Testis (tissue), 3 donors: ENCODE measurements around the gene SIGLECL1. TPM values are rescaled to one million over a fixed set of nuclear protein-coding genes. Genes with fewer than 3 reads are reported as not detected.
A peak's percentile ranks its signal among the peaks of the same experiment; 100 is the strongest.

ENCODE experiments used
- DNase-seq: peaks from one replicate; pipeline ENCODE4 v3.0.0-alpha.2; 2019
- H3K27ac ChIP-seq, 2 donors: fragments of 200-600 bp; sonication (generic); one replicate each; pipeline ENCODE4 v1.5.1; 2019
- H3K27me3 ChIP-seq: fragments of 200-600 bp; sonication (generic); one replicate; pipeline ENCODE4 v1.5.1; 2019
- H3K36me3 ChIP-seq: fragments of 200-600 bp; sonication (generic); one replicate; pipeline ENCODE4 v1.5.1; 2017; ENCODE audit warnings: low read depth; ENCODE audit errors: missing control alignments
- H3K4me1 ChIP-seq: fragments of 200-600 bp; sonication (generic); one replicate; pipeline ENCODE4 v1.5.1; 2019
- H3K4me3 ChIP-seq, 2 donors: fragments of 200-600 bp; sonication (generic); one replicate each; pipeline ENCODE4 v1.5.1; 2017 to 2019
- H3K9me3 ChIP-seq: fragments of 200-600 bp; sonication (generic); one replicate; pipeline ENCODE4 v1.5.1; 2017
- CTCF ChIP-seq, 3 experiments: fragments of 450-650 bp in 2 of 3; fragments of 200-600 bp in 1 of 3; sonication (generic) in 1 of 3; IDR thresholded peaks; one replicate each; pipeline ENCODE4 v1.5.1; 2016 to 2019; ENCODE audit warnings: antibody characterized with exemption in 3 of 3, mild to moderate bottlenecking in 2 of 3, moderate library complexity in 1 of 3
- POLR2A ChIP-seq: fragments of 450-650 bp; IDR thresholded peaks from one replicate; pipeline ENCODE4 v1.6.1; 2017; ENCODE audit warnings: antibody characterized with exemption, mild to moderate bottlenecking, moderate library complexity
- WGBS, 2 donors: methylation state at CpG; one replicate each; pipeline ENCODE4 v1.1.5; 2018; 5-methylcytosine and 5-hydroxymethylcytosine counted together
- intact Hi-C: fragments of 100-400 bp; cut with DNase I; formaldehyde crosslinking; loops from one replicate; pipeline ENCODE4 v1.15.1; 2023; ENCODE audit warnings: low total_unique reads
- polyA plus RNA-seq: library from polyadenylated mRNA; stranded (reverse); fragments of 350-450 nt; fragmentation: Illumina TruSeq; extraction: RNeasy Lipid Tissue Mini Kit (QIAGEN cat#74804); gene quantifications from one replicate; pipeline ENCODE4 v1.2.3, GENCODE V29; 2014; ENCODE audit warnings: low read depth, low replicate concordance; ENCODE audit not compliant: insufficient read depth
- total RNA-seq, 2 donors: library from RNA; depleted of rRNA; stranded (reverse); fragments of >200 nt; gene quantifications; one replicate each; pipeline ENCODE4 v1.2.3, GENCODE V29; 2016

SIGLECL1 gene
- total and polyA plus RNA-seq, 3 donors from 2014 or later: 18.7 to 103 (median 23.8) TPM

DNA sequence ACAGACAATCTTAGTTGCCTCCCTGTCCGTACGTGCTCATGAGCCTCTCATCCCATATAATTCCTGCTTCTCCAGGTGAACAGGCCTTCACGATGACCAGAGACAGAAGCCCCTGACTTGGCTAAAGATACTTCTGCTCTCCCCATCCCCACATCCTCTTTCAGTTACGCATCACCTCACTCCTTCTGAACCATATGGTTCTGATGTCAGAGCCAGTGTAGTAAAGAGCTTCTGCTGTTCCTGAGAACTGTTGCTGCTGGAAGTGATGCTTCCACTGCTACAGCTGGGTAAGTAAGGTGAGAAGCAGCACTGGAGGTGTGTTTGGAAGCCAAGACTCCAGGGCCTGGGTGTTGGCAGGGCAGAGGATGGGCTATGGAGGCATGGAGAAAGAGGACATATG, 12.9 kb downstream of the SIGLECL1 start:
- whole genome bisulfite sequencing, 2 donors: 89 to 92% methylated on average over 4 of the region's 4 CpGs
- Histone ChIP-seq H3K36me3 (no peaks in the 10 kb centered on the region), H3K4me1 (no peaks in the 10 kb centered on the region), H3K27ac (no peak overlapping the region), H3K9me3 (no peaks in the 10 kb centered on the region), H3K4me3 (no peak overlapping the region), H3K27me3 (no peaks in the 10 kb centered on the region)
- DNase-seq: no peak
- intact Hi-C loops: no loop called here
- TF ChIP-seq CTCF (IDR thresholded peaks at IDR 0.05) (no peak), POLR2A (no peak)

GRCh38 chr19:51271067-51271466, 20.2 kb downstream of the SIGLECL1 start:
- Histone ChIP-seq H3K9me3 (no peaks in the 10 kb centered on the region), H3K27ac (no peak overlapping the region), H3K36me3 (no peaks in the 10 kb centered on the region), H3K4me1 (no peaks in the 10 kb centered on the region), H3K27me3 (no peaks in the 10 kb centered on the region), H3K4me3 (peak overlapping the region; percentile 7 to 44)
- 55 to 59% methylated on average over 18 to 26 of the region's 26 CpGs for WGBS, 2 donors
- intact Hi-C loops: no loop called here
- peak; percentile 84 for DNase-seq
- TF ChIP-seq POLR2A (no peak), CTCF (IDR thresholded peaks at IDR 0.05) (no peak)

DNA sequence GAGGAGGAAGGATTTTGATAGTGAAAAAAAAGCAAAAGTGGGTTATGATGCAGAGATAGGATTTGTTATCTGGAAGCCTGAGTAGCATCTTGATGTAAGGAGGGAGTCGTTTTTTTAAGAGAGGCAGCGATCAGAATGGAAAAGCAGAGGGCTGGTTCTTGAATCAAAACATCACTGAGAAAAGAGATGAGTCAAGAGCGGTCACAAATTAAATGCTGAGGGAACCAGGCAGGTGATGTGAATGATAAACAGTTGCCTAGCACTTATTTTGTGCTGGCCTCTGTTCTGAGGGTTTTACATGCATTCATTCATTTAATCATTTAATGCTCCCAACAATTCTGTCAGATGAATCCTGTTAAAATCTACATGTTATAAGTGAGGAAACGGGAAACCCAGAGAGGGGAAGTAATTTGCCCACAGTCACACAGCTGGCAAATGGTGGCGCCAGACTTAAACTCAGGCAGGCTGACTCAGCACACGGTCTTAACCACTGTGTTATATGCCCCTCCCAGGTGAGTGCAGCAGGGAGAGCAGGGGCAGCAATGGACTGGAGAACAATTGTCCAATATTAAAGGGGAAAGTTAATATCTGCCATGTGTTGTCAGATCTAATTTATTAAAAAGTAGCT, 21.4 kb downstream of the SIGLECL1 start:
- H3K27me3 ChIP-seq: no peaks in the 10 kb centered on the region
- H3K27ac ChIP-seq: no peak overlapping the region
- 46 to 49% methylated on average over 6 of the region's 6 CpGs for WGBS, 2 donors
- DNase-seq: no peak
- no peaks in the 10 kb centered on the region for H3K9me3 ChIP-seq
- H3K4me3 ChIP-seq: no peak overlapping the region
- intact Hi-C loops: no loop called here
- H3K4me1 ChIP-seq: no peaks in the 10 kb centered on the region
- H3K36me3 ChIP-seq: no peaks in the 10 kb centered on the region
- TF ChIP-seq POLR2A (no peak), CTCF (IDR thresholded peaks at IDR 0.05) (no peak)

DNA sequence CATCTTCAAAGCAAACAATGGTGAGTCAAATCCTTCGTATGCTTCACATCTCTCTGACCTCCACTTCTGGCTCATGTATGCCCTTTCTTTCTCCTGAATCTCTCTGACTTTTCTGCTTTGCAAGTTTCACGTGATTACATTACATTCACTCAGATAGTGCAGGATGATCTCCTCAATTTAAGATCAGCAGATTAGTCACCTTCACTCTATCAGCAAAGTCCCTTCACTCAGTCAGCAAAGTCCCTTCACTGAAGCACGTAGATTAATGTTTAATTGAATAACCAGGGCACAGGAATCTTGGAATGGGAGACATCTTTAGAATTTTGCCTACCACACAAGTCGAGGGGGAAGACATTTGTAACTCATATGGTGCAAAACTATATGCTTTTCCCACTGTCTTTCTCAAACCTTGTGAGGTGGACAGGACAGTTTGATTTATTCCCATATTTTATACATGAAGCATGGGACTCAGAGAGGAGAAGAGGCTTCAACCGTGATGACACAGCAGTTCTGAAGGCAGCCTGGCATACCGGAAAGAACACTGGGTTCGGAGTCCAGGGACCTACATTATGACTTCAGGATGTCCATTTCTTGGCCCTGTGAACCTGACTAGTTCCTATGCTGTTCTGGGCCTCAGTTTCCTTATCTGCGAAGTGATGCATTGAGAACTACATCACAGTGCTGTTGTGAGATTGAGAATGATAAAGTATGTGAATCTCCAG, 23.3 kb downstream of the SIGLECL1 start:
- WGBS, 2 donors: 84 to 88% methylated on average over 8 of the region's 8 CpGs
- TF ChIP-seq POLR2A: no peak
- no peak for TF ChIP-seq CTCF (IDR thresholded peaks at IDR 0.05)
- Histone ChIP-seq H3K4me1 (no peaks in the 10 kb centered on the region), H3K27ac (no peak overlapping the region), H3K4me3 (no peak overlapping the region), H3K36me3 (no peaks in the 10 kb centered on the region), H3K27me3 (no peaks in the 10 kb centered on the region), H3K9me3 (no peaks in the 10 kb centered on the region)
- no peak for DNase-seq
- intact Hi-C loops: no loop called here
